SK-N-SH (cell line): ENCODE measurements around the gene SH2D4B.

Experiments
- CTCF ChIP-seq: fragments of 200-600 bp; sonication (generic); IDR thresholded peaks from 2 replicates; pipeline ENCODE4 v1.6.1; 2017; ENCODE audit warnings: antibody characterized with exemption, mild to moderate bottlenecking, moderate library complexity
- JUND ChIP-seq: IDR thresholded peaks from 2 replicates; pipeline ENCODE4 v1.4.0; 2012
- MAX ChIP-seq: IDR thresholded peaks from 2 replicates; pipeline ENCODE4 v1.4.0; 2012; ENCODE audit warnings: low read depth
- MXI1 ChIP-seq: IDR thresholded peaks from 2 replicates; pipeline ENCODE4 v1.6.1; 2012; ENCODE audit warnings: mild to moderate bottlenecking, low read depth, low read length, improper control_type of control experiment
- POLR2AphosphoS5 ChIP-seq: IDR thresholded peaks from 2 replicates; pipeline ENCODE4 v1.6.1; 2012; ENCODE audit warnings: low read depth, low read length
- RFX5 ChIP-seq: IDR thresholded peaks from 2 replicates; pipeline ENCODE4 v1.6.1; 2012; ENCODE audit warnings: mild to moderate bottlenecking, improper control_type of control experiment, low read length
- SIN3A ChIP-seq: IDR thresholded peaks from 2 replicates; pipeline ENCODE4 v1.6.1; 2012; ENCODE audit warnings: low read depth, mild to moderate bottlenecking, low read length, moderate library complexity, borderline replicate concordance
- TCF12 ChIP-seq: IDR thresholded peaks from 2 replicates; pipeline ENCODE4 v1.4.0; 2012
- YY1 ChIP-seq: IDR thresholded peaks from 2 replicates; pipeline ENCODE4 v1.4.0; 2012; ENCODE audit warnings: low read depth, mild to moderate bottlenecking

- TF ChIP-seq YY1 (no peak), JUND (no peak), MXI1 (no peak), RFX5 (no peak), CTCF (no peak), TCF12 (no peak), MAX (no peak), SIN3A (no peak), POLR2AphosphoS5 (no peak)
These were observed 153.7 kb downstream of the SH2D4B start for GRCh38 chr10:80691441-80691840.
